ENCODE measurements around the gene CD109. TPM values are rescaled to one million over a fixed set of nuclear protein-coding genes. Genes with fewer than 3 reads are reported as not detected.
A peak's percentile ranks its signal among the peaks of the same experiment; 100 is the strongest.

CD109 gene
- total and polyA plus RNA-seq, 12 donors = 0.47 to 6.2 (median 3.3) TPM

GRCh38 chr6:73652637-73653570 is 43.1 kb upstream of the CD109 start:
- intact Hi-C loops (cut with DNase I) = no loop called here
- Histone ChIP-seq H3K27me3 (no peaks in the 10 kb centered on the region), H3K36me3 (replicated peaks in 1 of 2) (peaks cover 0 to 4% of the 10 kb centered on the region in 2 donors), H3K4me3 (peak overlapping the region in 2 of 4 donors; percentile 77 to 98), H3K27ac (peak overlapping the region in 4 of 5 donors; percentile 86 to 96 (median 92)), H3K4me1 (replicated peaks in 1 of 2) (peaks cover 4 to 20% of the 10 kb centered on the region in 2 donors), H3K9me3 (replicated peaks in 1 of 3) (no peaks in the 10 kb centered on the region)
- peak; percentile 61 to 76 (median 63) for DNase-seq
- 4 to 6% (median 5%) methylated on average over 20 to 32 of the region's 32 CpGs for WGBS, 4 donors
- peak in 1 of 2 donors; percentile 23 for TF ChIP-seq POLR2A (IDR thresholded peaks at IDR 0.05)
- TF ChIP-seq CTCF (IDR thresholded peaks at IDR 0.05) = peak in 5 of 6 experiments; percentile 13 to 34 (median 33)

DNA sequence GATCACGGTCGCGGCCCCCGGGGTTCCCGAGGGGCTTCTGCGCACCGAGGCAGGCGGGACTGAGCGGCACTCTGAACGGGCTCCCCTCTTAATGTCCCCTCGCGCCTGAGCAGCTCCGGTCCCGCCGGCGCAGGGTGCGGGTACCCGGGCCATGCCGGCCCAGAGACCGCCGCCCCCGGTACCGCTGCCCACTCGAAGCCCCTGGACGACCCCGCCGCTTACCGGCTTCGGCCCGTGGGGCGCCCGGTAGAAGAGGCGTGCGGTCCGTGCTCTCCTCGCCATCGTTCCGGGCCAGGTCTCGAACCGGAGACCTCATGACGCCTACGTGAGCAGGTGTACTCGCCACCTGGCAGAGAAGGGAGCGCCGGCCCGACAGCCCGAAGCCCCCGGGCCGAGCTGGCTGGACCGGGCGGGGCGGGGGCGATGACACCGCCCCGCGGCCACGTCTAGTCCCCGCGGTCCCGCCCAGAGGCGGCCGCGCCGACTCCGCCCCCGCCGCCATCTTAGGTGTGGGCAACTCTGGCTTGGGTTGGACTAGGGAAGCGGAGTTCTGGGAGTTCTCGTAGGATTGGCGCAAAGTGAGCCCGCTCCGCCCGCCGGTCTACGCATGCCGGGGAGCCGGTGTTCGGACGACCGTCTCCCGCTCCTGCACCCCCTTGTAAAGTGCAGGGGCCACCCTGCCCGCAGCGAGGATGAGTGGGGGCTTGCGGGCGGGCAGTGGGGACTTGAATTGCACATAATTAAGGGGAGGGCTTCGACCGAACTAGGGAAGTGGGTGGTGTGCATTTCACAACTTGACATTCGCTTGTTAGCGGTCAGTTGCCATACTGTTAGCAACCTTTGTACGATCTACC is 42.2 kb upstream of the CD109 start, which contains the start of gene SLC17A5:
SLC17A5 (minus strand) TSS at position 422 of the 854 bp plus-strand sequence; CDS start at position 316, 106 bp downstream.
- Histone ChIP-seq H3K36me3 (replicated peaks in 1 of 2) (peaks cover 0 to 4% of the 10 kb centered on the region in 2 donors), H3K4me1 (replicated peaks in 1 of 2) (peaks cover 4 to 20% of the 10 kb centered on the region in 2 donors), H3K27ac (peak within 1 kb of the TSS; percentile 1 to 96 (median 89)), H3K27me3 (no peaks in the 10 kb centered on the region), H3K4me3 (peak within 1 kb of the TSS; percentile 77 to 98 (median 94)), H3K9me3 (replicated peaks in 1 of 3) (no peaks in the 10 kb centered on the region)
- peak in 1 of 2 donors; percentile 85 for TF ChIP-seq POLR2A (IDR thresholded peaks at IDR 0.05)
- TF ChIP-seq CTCF (IDR thresholded peaks at IDR 0.05) = no peak
- DNase-seq = peak; percentile 92 to 96 (median 94)
- 0 to 1% (median 0%) methylated on average over 8 to 90 of the region's 90 CpGs for WGBS, 4 donors
- intact Hi-C loops (cut with DNase I) = no loop called here

GRCh38 chr6:73655341-73655917 is 40.6 kb upstream of the CD109 start:
- TF ChIP-seq CTCF (IDR thresholded peaks at IDR 0.05) (no peak), POLR2A (IDR thresholded peaks at IDR 0.05) (no peak)
- H3K4me1 ChIP-seq (replicated peaks in 1 of 2) = peaks cover 4 to 20% of the 10 kb centered on the region in 2 donors
- WGBS, 4 donors = 78 to 91% (median 79%) methylated on average over 2 of the region's 2 CpGs
- H3K9me3 ChIP-seq (replicated peaks in 1 of 3) = no peaks in the 10 kb centered on the region
- no peak overlapping the region for H3K4me3 ChIP-seq
- H3K27me3 ChIP-seq = no peaks in the 10 kb centered on the region
- peak overlapping the region in 1 of 5 donors; percentile 95 for H3K27ac ChIP-seq
- DNase-seq = no peak
- intact Hi-C loops (cut with DNase I) = no loop called here
- H3K36me3 ChIP-seq (replicated peaks in 1 of 2) = no peaks in the 10 kb centered on the region

Measured in adrenal gland (tissue), 12 donors.